ENCODE data around the gene LRCH3. TPM values are rescaled to one million over a fixed set of nuclear protein-coding genes. Genes with fewer than 3 reads are reported as not detected.

Gene LRCH3
- total and polyA plus RNA-seq, 9 of the 15 experiments (the other 6 are each of a cell fraction or from before 2014, with no cell fraction given), result 4.6 to 75.3 (median 30.3) TPM

GRCh38 chr3:197907196-197907595 lies 116.1 kb downstream of the LRCH3 start:
- no peak overlapping the region for H3K9ac ChIP-seq (ENCODE audit: insufficient read depth in 1 of 2, low read depth in 2 of 2, low read length in 2 of 2)
- no peak for TF ChIP-seq ZNF507 (tag; conservative IDR thresholded peaks at IDR 0.05)
- TF ChIP-seq SIN3A (IDR thresholded peaks at IDR 0.05; ENCODE audit: borderline replicate concordance in 2 of 2, control insufficient read depth in 1 of 2, low read depth in 2 of 2, low read length in 2 of 2), result no peak
- TF ChIP-seq THRAP3 (IDR thresholded peaks at IDR 0.05; ENCODE audit: borderline replicate concordance), result no peak
- TF ChIP-seq SMAD4 (CRISPR knock-in tag; conservative IDR thresholded peaks at IDR 0.05), result no peak
- TF ChIP-seq PHF20 (IDR thresholded peaks at IDR 0.05; ENCODE audit: partially characterized antibody), result no peak
- no peak for TF ChIP-seq KDM4B (IDR thresholded peaks at IDR 0.05; ENCODE audit: borderline replicate concordance in 2 of 2, low read depth in 1 of 2)
- no peak for TF ChIP-seq DDX20 (tag; IDR thresholded peaks at IDR 0.05; ENCODE audit: low read depth)
- no peak for TF ChIP-seq COPS2 (conservative IDR thresholded peaks at IDR 0.05)
- TF ChIP-seq ZNF740 (CRISPR knock-in tag; IDR thresholded peaks at IDR 0.05), result no peak
- TF ChIP-seq ZNF740 (tag; IDR thresholded peaks at IDR 0.05), result no peak
- TF ChIP-seq ZNF785 (CRISPR knock-in tag; IDR thresholded peaks at IDR 0.05), result no peak
- TF ChIP-seq CBX1 (IDR thresholded peaks at IDR 0.05; ENCODE audit: low read depth), result no peak
- TF ChIP-seq NCOA2 (IDR thresholded peaks at IDR 0.05; ENCODE audit: partially characterized antibody in 2 of 2), result no peak
- TF ChIP-seq ATF2 (CRISPR knock-in tag; IDR thresholded peaks at IDR 0.05), result no peak
- TF ChIP-seq ZNF766 (CRISPR knock-in tag; conservative IDR thresholded peaks at IDR 0.05), result no peak
- TF ChIP-seq MAFF (IDR thresholded peaks at IDR 0.05; ENCODE audit: low read length), result no peak
- TF ChIP-seq ZBTB5 (IDR thresholded peaks at IDR 0.05), result no peak
- no peak for TF ChIP-seq XRCC3 (IDR thresholded peaks at IDR 0.05)
- no peak for TF ChIP-seq NR1H2 (CRISPR knock-in tag; IDR thresholded peaks at IDR 0.05)
- TF ChIP-seq ZNF696 (CRISPR knock-in tag; conservative IDR thresholded peaks at IDR 0.05), result no peak
- peaks cover 0 to 6% of the 10 kb centered on the region in 2 experiments; a peak in 2 of 5 replicates for H3K4me1 ChIP-seq (replicated peaks in 1 of 2; ENCODE audit: control insufficient read depth in 2 of 2, insufficient read depth in 2 of 2, low read length in 2 of 2)
- H3K27me3 ChIP-seq (ENCODE audit: control insufficient read depth in 2 of 2, insufficient read depth in 2 of 2, low read length in 2 of 2), result no peaks in the 10 kb centered on the region
- no peak overlapping the region for H3K4me2 ChIP-seq (ENCODE audit: insufficient read depth, low read length)
- no peaks in the 10 kb centered on the region for H3K79me2 ChIP-seq (ENCODE audit: control insufficient read depth, insufficient read depth, low read length)
- no peaks in the 10 kb centered on the region for H4K20me1 ChIP-seq (replicated peaks; ENCODE audit: control insufficient read depth, insufficient read depth, low read length)
- no peaks in the 10 kb centered on the region for H3K36me3 ChIP-seq (ENCODE audit: control insufficient read depth, insufficient read depth, low read length)
- no TSS peak for BruUV-seq (replicated peaks)
- no peaks in the 10 kb centered on the region for H3K9me3 ChIP-seq (replicated peaks; ENCODE audit: control insufficient read depth, insufficient read depth, low read depth, low read length)
- in situ Hi-C loops (cut with MboI) (no loop called here), intact Hi-C loops (cut with micrococcal nuclease) (loop anchor here (5.0 to 10.0 kb wide), 3 partner anchors 145 to 312 kb away; no protein-coding TSS in a partner anchor)
- ATAC-seq (no peak), FAIRE-seq (no peak), DNase-seq (ENCODE audit: extremely low read depth in 1 of 4, low spot score in 3 of 4) (no peak)
- H3K9me1 ChIP-seq (ENCODE audit: control insufficient read depth, insufficient read depth, low read length), result no peaks in the 10 kb centered on the region
- WGBS (ENCODE audit: insufficient coverage, low coverage, missing lambda C conversion rate), result 13% methylated on average over 2 of the region's 2 CpGs
- no peak overlapping the region for H3K27ac ChIP-seq (ENCODE audit: extremely low read depth, low read depth, low read length)
- ChIA-PET POLR2A (interaction anchor here (0.7 to 1.0 kb wide), 2 partner anchors 8 to 28 kb away, joined by 3 read pairs; no protein-coding TSS in a partner anchor), CTCF (ENCODE audit: low intra/inter-chr PET ratio) (interaction anchor here (0.9 kb wide), 1 partner anchor 36 kb away, joined by 3 read pairs; no protein-coding TSS in a partner anchor)
- no peak overlapping the region for H3K4me3 ChIP-seq
- H2AFZ ChIP-seq (ENCODE audit: low read depth, low read length), result no peak overlapping the region
